ENCODE measurements around the gene PDHX.

PDHX gene

GRCh38 chr11:34990916-34991315 is 74.5 kb downstream of the PDHX start:
- DNase-seq (ENCODE audit: low read depth), result no peak

- DNase-seq (ENCODE audit: low read depth), result no peak
Observed at GRCh38 chr11:34994854-34995253, 78.4 kb downstream of the PDHX start.

GRCh38 chr11:34996958-34997357 is 80.5 kb downstream of the PDHX start:
- DNase-seq (ENCODE audit: low read depth), result no peak

- DNase-seq (ENCODE audit: low read depth), result no peak
Observed at GRCh38 chr11:34997952-34998528, 81.6 kb downstream of the PDHX start.

- DNase-seq (ENCODE audit: low read depth), result no peak
Observed at GRCh38 chr11:34999453-34999852, 83.0 kb downstream of the PDHX start.

- DNase-seq (ENCODE audit: low read depth), result no peak
Observed at GRCh38 chr11:35003186-35003585, 86.8 kb downstream of the PDHX start.

- DNase-seq (ENCODE audit: low read depth), result no peak
Observed at GRCh38 chr11:35003658-35004057, 87.2 kb downstream of the PDHX start.

- DNase-seq (ENCODE audit: low read depth), result no peak
Observed at GRCh38 chr11:35005141-35005780, 88.8 kb downstream of the PDHX start.

- no peak for DNase-seq (ENCODE audit: low read depth)
Observed at GRCh38 chr11:35006389-35007128, 90.1 kb downstream of the PDHX start.

- DNase-seq (ENCODE audit: low read depth), result no peak
Observed at GRCh38 chr11:35007277-35007676, 90.9 kb downstream of the PDHX start.

GRCh38 chr11:35009191-35009943 is 92.9 kb downstream of the PDHX start:
- DNase-seq (ENCODE audit: low read depth), result no peak

GRCh38 chr11:35009944-35010342 is 93.5 kb downstream of the PDHX start:
- DNase-seq (ENCODE audit: low read depth), result no peak

GRCh38 chr11:35010654-35011053 is 94.2 kb downstream of the PDHX start:
- DNase-seq (ENCODE audit: low read depth), result no peak

- no peak for DNase-seq (ENCODE audit: low read depth)
Observed at GRCh38 chr11:35011389-35011788, 95.0 kb downstream of the PDHX start.

- no peak for DNase-seq (ENCODE audit: low read depth)
Observed at GRCh38 chr11:35011944-35012343, 95.5 kb downstream of the PDHX start.

GRCh38 chr11:35012467-35013191 is 96.2 kb downstream of the PDHX start:
- DNase-seq (ENCODE audit: low read depth), result no peak

GRCh38 chr11:35013514-35014233 is 97.3 kb downstream of the PDHX start:
- DNase-seq (ENCODE audit: low read depth), result no peak

GRCh38 chr11:35014346-35014745 is 97.9 kb downstream of the PDHX start:
- no peak for DNase-seq (ENCODE audit: low read depth)

GRCh38 chr11:35015621-35016387 is 99.4 kb downstream of the PDHX start:
- DNase-seq (ENCODE audit: low read depth), result no peak

- no peak for DNase-seq (ENCODE audit: low read depth)
Observed at GRCh38 chr11:35016916-35017315, 100.5 kb downstream of the PDHX start.

All from stimulated activated CD8-positive, alpha-beta memory T cell treated with anti-CD3 and anti-CD28 coated beads, Interleukin-12 subunit alpha, Interleukin-12 subunit beta, amount 100 ng/mL, for 4 hours (primary cell).